Body of pancreas (tissue), 4 donors: Measurements from ENCODE around the gene RETNLB.

Experiments used
- POLR2A ChIP-seq, 3 donors: fragments of 450-650 bp; IDR thresholded peaks; one replicate each; pipeline ENCODE4 v1.6.1; 2016; ENCODE audit warnings: antibody characterized with exemption in 3 of 3, mild to moderate bottlenecking in 2 of 3
- TF ChIP-seq, protein P1 (sequence below), 7 experiments: fragments of 450-650 bp in 4 of 7; fragments of 200-600 bp in 3 of 7; sonication (generic) in 3 of 7; IDR thresholded peaks; one replicate each; pipeline ENCODE4 v1.5.1; 2016 to 2019; ENCODE audit warnings: antibody characterized with exemption in 7 of 7

GRCh38 chr3:108718454-108718853, 38.8 kb downstream of the RETNLB start:
- TF ChIP-seq, protein P1, sequence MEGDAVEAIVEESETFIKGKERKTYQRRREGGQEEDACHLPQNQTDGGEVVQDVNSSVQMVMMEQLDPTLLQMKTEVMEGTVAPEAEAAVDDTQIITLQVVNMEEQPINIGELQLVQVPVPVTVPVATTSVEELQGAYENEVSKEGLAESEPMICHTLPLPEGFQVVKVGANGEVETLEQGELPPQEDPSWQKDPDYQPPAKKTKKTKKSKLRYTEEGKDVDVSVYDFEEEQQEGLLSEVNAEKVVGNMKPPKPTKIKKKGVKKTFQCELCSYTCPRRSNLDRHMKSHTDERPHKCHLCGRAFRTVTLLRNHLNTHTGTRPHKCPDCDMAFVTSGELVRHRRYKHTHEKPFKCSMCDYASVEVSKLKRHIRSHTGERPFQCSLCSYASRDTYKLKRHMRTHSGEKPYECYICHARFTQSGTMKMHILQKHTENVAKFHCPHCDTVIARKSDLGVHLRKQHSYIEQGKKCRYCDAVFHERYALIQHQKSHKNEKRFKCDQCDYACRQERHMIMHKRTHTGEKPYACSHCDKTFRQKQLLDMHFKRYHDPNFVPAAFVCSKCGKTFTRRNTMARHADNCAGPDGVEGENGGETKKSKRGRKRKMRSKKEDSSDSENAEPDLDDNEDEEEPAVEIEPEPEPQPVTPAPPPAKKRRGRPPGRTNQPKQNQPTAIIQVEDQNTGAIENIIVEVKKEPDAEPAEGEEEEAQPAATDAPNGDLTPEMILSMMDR (IDR thresholded peaks at IDR 0.05): no peak
- TF ChIP-seq POLR2A (IDR thresholded peaks at IDR 0.05): no peak
